Hypothalamus (tissue), 51 donors: ENCODE measurements around the gene TRPT1.
A peak's percentile ranks its signal among the peaks of the same experiment; 100 is the strongest.

ENCODE experiments used
- DNase-seq, 51 donors: peaks; one replicate each; lab custom pipeline; 2025; lab: John Stamatoyannopoulos, UW

Gene TRPT1

DNA sequence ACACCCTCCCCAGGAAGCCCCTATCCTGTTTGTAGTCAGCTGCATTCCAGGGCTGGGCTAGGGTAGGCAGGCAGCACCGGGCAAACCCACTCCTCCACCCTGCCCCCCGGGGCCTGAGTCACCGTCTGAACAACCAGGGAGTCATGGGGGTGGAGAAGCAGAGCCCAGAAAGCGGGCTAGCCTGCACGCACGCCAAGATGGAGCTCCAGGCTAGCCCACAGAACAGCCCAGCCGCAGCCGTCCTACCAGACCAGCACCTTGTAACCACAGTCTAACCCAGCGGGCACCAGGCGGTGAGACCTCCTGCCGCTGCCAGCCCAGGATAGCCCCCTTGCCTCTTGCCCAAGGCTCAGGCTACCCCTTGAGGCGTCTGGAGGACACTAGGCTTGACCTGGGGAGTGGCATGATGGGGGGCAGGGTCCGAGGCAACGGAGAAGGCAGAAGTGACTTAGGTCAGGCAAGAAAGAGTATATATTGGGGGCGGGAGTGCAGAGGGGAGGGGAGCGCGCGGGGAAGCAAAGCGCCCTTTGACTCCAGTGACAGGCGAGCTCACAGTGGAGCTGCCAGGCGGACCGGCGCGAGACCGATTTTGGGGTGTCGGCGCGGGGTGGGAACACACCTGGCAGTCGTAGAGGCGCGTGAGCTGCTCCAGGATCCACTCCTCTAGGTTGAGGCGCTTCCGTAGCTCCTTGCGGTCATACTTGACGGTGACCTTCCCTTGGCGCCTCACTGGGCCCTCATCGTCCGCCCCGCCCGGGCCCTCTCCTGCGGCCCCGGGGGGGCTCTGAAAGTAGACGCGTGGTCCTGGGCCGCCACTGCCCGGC, 20.0 kb upstream of the TRPT1 start:
- DNase-seq, result peak in 23 of 51 donors; percentile 17 to 84 (median 36)

DNA sequence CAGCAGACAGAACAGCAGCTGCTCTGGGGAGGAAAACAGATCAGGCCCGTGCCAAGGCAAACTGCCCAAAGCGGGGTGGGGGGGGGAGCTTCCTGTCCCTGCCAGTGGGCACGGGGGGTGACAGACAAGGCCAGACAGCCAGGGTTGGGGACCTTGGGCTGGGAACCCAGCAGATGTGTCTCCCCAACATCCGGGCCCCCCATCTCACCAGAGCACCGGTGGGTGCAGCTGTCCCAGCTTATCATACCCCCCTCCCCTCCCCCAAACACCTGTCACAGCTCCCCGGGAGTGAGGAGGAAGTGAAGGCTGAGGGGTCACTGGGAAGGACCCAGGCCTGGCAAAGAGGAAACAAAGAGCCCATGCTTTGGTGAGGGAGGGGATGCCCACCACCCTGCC, 19.4 kb upstream of the TRPT1 start:
- DNase-seq, result peak in 26 of 51 donors; percentile 18 to 51 (median 36)

DNA sequence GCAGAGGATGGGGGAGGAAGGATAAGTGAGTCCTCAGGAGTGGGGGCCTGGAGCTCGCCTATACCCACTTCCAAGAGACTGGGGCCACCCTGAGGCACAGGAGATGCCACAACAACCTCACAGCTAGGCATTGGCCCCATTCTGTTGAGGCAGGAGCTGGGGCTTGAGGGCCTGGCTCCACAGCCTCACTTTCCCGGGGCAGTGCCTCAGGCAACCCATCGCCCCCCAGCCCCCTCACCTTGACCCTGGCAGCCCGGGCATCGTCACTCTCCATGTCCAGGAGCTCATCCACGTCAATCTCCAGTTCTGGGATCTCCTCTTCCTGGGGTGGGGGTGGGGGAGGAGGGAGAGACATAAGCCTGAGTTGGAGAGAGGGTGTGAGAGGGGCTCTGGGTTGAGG, 19.0 kb upstream of the TRPT1 start:
- no peak for DNase-seq

DNA sequence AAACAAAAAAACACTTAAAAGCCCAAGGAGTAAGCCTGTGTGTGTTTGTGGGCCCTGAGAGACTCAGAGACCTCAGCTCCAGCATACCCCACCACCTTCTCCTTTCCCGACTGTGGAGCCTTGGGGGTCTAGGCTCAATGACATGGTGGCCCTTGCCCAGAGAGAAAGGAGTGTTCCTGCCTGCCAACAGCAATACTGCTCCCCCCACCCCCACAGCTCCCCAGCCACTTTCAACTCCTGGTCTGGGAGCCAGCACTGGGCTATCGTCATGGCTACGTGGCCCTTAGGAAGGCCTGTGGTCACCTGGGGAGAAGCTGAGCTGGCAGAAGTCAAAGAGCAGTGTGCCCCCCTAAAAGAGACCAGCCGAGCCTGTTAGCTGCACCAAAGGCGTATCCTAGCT, 18.1 kb upstream of the TRPT1 start:
- DNase-seq, result no peak

DNA sequence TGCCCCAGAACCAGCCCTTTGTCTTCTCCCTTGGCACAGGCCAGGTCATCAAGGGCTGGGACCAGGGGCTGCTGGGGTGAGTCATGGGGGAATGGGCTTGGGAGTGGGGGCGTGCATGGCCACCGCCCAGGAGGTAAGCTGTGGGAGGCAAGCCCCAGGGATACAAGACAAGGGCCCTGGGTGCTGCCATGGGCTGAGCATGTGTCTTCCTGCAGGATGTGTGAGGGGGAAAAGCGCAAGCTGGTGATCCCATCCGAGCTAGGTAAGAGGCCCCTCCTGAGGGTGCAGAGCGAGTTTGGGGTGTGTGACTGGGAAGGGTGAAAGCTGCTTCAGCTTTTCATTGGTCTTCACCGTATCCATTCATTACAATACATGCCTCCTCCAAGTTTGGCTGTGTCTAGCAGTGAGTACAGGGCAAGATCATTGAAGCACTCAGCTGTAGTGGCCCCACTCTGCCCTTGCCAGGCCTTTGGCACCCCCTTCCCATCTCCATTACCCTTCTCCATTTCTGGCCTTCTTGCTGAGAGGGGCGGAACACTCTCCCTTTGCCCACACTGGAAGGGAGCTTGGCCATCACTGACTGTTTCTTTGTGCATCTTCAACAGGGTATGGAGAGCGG, 17.4 kb upstream of the TRPT1 start:
- no peak for DNase-seq

DNA sequence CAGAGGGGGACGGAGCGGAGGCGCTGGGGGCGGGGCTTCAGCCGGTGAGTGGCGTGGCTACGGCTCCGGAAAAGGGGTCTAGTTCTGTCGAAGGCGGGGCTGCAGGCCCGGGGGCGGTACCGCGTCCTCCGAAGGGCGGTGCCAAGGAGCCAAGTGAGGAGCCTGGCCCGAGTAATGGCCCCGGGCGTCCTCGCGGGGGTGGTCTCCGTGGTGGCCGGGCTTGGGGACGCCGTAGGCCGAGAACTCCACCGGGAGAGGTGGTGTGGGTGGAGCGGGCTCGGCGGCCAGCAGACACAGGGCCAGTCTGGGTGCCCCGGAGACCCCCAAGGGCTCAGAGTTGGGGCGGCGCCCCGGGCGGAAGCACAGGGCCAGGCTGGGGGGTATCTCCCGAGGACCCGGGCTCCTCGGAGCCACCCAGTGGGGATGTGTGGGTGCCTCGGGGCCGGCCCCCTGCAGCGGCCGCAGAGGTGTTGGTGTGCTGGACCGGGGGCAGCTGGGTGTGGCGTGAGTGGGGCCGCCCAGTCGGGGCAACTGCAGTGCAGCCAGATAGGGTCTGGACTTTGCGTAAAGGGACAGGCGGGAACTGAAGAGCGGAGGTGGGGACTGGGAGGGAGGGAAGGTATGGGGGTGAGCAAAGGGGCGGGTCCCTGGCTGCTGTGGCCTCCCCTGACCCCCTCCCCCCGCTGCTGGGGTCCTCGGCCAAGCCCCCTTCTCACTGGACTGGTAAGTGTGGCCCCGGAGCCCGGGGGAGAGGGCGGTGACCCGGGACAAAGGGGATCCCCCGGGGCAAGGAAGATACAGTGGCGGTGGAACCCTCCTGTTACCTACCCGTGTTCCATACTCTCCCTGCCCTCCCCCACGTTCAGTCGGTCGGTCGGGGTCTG, 15.7 kb upstream of the TRPT1 start:
- peak in 3 of 51 donors; percentile 38 to 62 (median 47) for DNase-seq

DNA sequence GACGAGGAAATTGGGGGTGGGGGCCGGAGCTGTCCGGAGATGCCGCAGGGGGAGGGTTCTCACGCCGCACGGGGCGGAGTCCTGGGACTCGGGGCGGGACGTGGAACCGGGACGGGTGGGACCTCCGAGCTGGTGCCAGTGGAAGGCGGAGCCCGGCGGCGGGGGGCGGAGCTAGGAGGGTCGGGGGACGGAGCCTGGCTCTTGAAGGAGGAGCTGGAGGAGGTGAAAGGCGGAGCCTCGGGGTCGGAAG, 15.2 kb upstream of the TRPT1 start:
- peak in 50 of 51 donors; percentile 93 to 100 (median 99) for DNase-seq

DNA sequence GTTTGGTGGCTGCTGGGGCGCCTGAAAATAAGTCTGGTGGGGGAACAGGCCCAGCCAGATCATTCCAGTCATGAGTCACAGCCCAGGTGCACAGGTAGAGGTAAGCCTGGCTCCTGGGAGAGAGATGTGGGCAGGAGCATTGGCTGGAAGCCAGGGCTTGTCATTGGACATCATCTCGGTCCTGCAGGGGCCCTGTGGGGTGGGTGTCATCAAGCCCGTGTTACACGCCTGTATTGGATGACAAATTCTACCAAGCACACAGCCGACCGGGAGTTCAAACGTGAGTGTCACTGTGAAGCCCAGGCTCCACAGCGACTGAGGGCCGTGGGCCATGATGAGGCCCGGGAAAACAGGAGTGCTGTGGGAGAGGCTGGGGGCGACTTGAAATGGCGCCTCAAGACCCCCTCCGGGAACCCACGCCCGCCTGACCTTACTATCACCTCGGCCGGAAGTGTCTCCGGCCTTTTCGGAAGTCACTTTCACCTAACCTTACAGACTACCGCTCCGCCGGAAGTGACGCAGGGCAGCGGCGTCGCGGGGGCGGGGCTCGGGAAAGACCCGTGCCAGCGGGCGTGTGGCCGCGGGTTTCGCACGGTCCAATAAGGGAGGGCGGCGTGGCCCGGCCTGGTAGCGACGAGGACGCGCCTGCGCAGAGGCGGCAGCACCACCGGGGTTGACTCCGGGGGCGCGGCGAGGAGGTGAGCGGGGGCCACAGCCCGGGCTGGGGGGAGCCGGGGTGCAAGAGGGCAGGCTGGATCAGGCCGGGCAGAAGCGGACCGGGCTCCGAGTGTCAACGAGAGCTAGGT, 14.7 kb upstream of the TRPT1 start, which contains the start of gene FKBP2:
Gene FKBP2 (plus strand): TSS at position 661 of the 806 bp plus-strand sequence. CDS start 1,293 bp downstream, outside the sequence.
- DNase-seq, result peak; percentile 90 to 100 (median 98)

DNA sequence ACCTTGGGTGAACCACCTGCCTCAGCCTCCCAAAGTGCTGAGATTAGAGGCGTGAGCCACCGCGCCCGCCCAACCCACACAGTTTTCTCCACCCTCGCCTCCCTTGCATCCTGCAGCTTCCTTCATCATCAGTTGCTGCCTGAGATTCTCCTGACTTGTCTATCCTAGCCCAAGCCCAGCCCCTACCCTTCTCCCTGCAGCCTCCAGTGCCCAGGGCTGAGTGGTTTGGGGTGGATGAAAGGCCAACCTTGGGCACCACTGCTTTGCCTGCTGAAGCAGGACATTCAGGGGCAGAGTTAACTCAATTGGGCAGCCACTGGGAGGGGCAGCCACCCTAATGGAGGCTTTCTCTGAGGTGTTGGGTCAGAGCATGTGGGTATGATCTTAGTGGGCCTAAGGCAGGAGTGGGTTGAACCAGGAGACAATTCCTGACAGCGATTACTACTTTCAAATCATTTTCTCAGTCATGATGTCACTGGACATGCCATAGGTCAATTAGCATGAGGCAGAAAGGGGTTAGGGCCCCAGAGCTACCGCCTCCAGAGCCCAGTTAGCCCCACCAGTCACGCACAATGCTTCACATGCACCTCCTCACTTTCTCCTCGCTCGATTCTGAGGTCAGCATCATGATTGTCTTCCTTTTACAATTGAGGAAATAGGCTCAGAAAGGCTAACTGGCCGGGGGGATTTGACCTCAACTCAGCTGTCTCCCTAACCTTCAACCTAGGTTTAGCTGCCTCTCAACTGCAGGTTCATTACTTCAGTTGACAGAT, 13.9 kb upstream of the TRPT1 start:
- peak in 6 of 51 donors; percentile 21 to 49 (median 32) for DNase-seq

DNA sequence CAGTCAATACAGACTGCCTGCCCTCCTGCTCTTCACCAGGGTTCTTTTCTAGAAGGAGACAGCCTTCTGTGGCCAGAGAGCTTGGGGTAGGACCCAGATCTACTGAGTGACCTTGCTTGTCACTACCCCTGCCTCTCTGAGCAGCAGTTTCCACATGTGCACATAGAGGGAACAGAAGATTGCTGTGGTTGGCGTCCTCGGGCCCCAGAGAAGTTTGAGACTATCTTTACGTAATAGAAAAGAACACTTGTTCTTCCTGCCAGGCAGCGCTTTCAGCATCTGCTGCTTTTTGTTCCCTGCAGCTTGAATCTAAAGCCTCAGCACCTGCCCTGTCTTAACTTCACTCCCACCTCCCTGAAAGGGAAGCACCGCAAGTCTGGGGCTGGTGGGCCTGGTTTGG, 13.0 kb upstream of the TRPT1 start:
- DNase-seq, result no peak

DNA sequence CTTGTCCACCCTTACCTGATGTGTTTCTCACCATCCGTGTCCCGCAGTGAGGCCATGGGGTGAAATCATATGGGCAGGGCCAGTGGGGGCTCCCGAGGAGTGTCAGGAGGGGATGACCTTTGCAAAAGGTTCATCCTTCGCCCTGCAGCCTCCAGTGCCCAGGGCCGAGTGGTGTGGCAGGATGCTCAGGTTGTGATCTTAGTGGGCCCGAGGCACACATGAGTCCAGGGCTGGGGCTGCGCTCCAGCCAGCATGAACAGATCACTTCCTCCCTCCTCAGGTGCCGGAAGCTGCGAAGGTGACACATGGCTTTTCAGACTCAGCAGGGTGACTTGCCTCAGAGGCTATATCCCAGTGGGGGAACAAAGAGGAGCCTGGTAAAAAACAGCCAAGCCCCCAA, 12.1 kb upstream of the TRPT1 start:
- no peak for DNase-seq

DNA sequence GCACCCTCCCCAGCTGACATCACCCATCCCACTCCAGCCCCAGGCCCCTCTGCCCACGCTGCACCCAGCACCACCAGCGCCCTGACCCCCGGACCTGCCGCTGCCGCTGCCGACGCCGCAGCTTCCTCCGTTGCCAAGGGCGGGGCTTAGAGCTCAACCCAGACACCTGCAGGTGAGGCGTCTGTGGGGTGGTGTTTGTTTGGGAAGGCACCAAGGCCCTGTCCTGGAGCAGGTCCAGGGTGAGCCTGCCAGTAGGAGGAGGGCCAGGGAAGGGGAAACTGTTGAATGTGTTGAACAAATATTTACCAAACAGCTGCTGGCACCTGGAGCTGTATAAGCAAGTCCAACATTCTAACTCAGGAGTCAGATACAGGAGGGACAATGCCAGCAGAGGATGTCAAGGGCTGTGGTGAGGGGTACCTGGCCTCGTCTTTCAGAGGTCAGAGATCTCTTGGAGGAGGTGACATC, 11.5 kb upstream of the TRPT1 start:
- no peak for DNase-seq

DNA sequence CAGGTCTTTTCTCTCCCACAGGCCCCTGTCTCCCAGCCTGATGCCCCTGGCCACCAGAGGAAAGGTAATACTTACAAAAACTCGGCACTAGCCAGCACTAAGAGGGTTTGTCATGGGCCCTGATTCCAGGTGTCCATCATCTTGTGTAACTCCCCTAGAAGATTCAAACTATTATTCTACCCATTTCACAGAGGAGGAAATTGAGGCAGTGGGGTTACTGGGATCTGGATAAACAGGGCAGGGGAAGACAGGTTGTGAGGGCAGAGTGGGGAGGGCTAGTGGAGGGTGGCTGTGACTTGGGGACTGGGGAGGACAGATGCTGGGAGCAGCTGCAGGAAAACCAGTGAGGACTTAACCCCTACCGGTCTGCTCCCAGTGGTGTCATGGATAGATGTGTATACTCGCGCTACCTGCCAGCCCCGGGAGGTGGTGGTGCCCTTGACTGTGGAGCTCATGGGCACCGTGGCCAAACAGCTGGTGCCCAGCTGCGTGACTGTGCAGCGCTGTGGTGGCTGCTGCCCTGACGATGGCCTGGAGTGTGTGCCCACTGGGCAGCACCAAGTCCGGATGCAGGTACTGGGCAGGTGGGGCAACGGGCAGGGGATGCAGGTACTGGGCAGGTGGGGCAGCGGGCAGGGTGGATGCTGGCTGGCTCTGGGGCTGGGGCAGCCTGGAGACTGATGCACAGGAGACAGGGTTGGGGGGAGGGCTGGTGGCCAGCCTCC, 9.6 kb upstream of the TRPT1 start:
- DNase-seq, result no peak

DNA sequence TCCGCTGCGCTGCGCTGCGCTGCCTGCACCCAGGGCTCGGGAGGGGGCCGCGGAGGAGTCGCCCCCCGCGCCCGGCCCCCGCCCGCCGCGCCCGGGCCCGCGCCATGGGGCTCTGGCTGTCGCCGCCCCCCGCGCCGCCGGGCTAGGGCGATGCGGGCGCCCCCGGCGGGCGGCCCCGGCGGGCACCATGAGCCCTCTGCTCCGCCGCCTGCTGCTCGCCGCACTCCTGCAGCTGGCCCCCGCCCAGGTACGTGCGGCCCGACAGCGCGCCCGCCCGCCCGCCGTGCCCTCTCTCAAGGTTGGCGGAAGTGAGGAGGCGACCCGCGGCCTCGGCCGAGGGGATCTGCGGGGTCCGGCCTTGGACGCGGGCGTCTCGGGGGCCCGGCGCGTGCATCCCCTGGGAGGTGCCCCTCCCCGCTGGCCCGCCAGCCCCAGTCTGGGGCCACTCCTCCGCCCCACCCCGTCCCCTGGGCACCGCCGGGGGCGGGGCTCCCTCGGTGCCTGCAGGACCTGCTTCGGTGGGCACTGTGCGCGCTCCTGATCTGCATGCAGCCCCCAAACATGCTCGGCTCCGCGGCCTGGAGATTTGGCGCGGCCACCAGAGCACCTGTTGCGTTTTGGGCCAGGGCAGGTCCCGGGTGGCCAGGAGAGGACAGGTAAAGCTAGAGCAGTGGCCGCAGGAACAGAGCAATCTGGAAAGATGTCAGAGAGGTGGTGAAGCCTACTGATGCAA, 8.8 kb upstream of the TRPT1 start:
- DNase-seq, result peak in 11 of 51 donors; percentile 24 to 53 (median 33)

DNA sequence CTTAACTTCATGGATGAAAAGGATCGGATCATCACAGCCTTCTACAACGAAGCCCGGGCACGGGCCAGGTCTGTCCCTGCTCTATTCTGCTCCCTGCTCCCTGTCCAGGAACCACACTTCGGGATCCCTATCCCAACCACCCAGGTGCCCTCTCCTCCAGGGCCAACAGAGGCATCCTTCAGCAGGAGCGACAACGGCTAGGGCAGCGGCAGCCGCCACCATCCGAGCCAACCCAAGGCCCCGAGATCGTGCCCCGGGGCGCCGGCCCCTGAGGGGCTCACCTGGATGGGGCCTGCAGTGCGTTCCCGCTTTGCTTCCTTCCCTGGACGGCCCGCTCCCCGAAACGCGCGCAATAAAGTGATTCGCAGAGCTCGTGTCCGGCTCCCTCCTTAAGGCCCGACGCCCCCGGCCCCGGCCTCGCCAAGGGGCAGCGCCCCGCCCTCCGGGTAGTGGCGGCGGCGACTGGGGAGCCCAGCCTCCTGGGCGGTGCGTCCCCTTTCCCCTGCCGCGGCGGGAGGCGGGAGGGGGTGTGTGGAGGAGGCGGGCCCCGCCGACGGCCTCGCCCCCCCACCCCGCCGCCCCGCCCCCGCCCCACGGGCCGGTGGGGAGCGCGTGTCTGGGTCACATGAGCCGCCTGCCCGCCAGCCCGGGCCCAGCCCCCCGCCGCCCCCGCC, 8.1 kb upstream of the TRPT1 start, which contains the start of gene VEGFB:
Gene VEGFB (plus strand): TSS at position 672 of the 674 bp plus-strand sequence. CDS start 250 bp downstream, outside the sequence.
- peak in 35 of 51 donors; percentile 19 to 82 (median 63) for DNase-seq

DNA sequence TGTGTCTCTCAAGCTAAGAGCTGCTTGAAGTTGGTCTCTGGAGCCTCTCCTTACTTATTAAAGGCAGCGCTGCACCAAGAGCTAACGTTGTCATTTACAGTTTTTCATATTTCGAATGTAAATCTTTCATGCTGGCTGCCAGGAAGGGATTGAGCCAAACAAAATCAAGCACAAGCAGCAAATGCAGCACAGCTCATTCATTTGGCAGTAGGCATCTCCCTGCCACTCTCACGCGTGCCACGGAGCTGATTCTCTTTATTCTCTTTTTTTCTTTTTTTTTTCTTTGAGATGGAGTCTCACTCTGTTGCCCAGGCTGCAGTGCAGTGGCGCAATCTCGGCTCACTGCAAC, 7.0 kb upstream of the TRPT1 start:
- no peak for DNase-seq

DNA sequence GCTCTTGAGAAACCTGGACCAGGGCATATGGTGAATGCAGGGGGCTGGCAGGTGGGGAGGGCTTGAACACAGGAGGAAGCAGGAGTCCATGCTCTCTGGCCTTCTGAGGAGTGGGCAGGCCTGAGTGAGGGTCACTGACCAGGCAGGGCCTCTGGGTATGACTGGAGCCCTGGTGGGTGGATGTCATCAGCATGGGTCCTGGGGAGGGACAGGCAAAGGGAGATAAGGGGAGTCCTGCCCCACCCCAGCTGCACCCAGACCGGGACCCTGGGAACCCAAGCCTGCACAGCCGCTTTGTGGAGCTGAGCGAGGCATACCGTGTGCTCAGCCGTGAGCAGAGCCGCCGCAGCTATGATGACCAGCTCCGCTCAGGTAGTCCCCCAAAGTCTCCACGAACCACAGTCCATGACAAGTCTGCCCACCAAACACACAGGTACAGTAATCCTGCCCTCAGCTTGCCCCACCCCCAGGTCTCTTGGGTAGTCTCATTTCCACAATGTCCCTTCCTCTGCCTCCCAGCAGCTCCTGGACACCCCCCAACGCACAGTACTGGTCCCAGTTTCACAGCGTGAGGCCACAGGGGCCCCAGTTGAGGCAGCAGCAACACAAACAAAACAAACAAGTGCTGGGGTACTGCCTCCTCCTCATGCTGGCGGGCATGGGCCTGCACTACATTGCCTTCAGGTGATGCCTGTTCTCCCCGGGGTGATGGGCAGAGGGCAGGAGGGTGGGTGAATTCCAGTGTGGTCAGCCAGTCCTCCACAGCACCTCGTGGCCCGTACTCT, 6.4 kb upstream of the TRPT1 start:
- no peak for DNase-seq
